Measurements from ENCODE around the gene SLC28A1. TPM values are rescaled to one million over a fixed set of nuclear protein-coding genes. Genes with fewer than 3 reads are reported as not detected.

SLC28A1 gene
- total and polyA plus RNA-seq, 2 of the 4 experiments (the other 2 are of a cell fraction), result not detected

GRCh38 chr15:84914909-84915605 is 30.6 kb downstream of the SLC28A1 start:
- ATAC-seq (ENCODE audit: low read depth), result peak; percentile 50
- Histone ChIP-seq H3K14ac (replicated peaks; ENCODE audit: low read depth, low read length) (peak overlapping the region; percentile 85), H3K4me2 (ENCODE audit: low read depth, low read length) (no peak overlapping the region), H3K4me1 (ENCODE audit: control insufficient read depth, insufficient read depth, low read length) (peaks cover 20% of the 10 kb centered on the region), H3K36me3 (ENCODE audit: control insufficient read depth, insufficient read depth, low read length) (no peaks in the 10 kb centered on the region), H3K9me3 (ENCODE audit: control insufficient read depth, insufficient read depth, low read length) (no peaks in the 10 kb centered on the region), H2BK120ac (ENCODE audit: low read depth, low read length) (peak overlapping the region; percentile 88; the same call in 1 of the 2 replicates), H4K91ac (ENCODE audit: insufficient read depth, low read depth, low read length) (peak overlapping the region; percentile 91; the same call in 1 of the 2 replicates), H2AK5ac (ENCODE audit: low read depth, low read length) (peak overlapping the region; percentile 95), H2AFZ (replicated peaks; ENCODE audit: low read length, poor library complexity) (peak overlapping the region; percentile 82), H3K9me1 (ENCODE audit: insufficient read depth, low read length) (peaks cover 21% of the 10 kb centered on the region), H3K18ac (ENCODE audit: low read depth, low read length) (peak overlapping the region; percentile 21), H3K56ac (ENCODE audit: extremely low read depth, insufficient read depth, low read length) (no peak overlapping the region), H3K4ac (ENCODE audit: low read depth, low read length) (peak overlapping the region; percentile 89; the same call in 1 of the 2 replicates), H4K8ac (ENCODE audit: low read depth in 2 of 2, low read length in 2 of 2) (peak overlapping the region; percentile 68 to 86; a peak in 3 of 4 replicates), H3K27ac (ENCODE audit: insufficient read depth, low read length) (0 out of 2 replicates have a peak overlapping the region, but pooled peaks have one; percentile 13), H4K20me1 (ENCODE audit: insufficient read depth, low read length) (no peaks in the 10 kb centered on the region), H3K9ac (ENCODE audit: low read depth, low read length) (peak overlapping the region; percentile 37; the same call in 1 of the 2 replicates), H2BK15ac (ENCODE audit: low read depth, low read length) (peak overlapping the region; percentile 94; the same call in 2 of the 3 replicates), H3K23ac (ENCODE audit: low read depth, low read length) (no peak overlapping the region; the same call in 1 of the 2 replicates), H2BK5ac (ENCODE audit: low read depth, low read length, poor library complexity, severe bottlenecking) (peak overlapping the region; percentile 82), H2BK20ac (ENCODE audit: low read depth, low read length) (peak overlapping the region; percentile 87; the same call in 1 of the 2 replicates), H2AK9ac (replicated peaks; ENCODE audit: low read depth, low read length, poor library complexity) (peak overlapping the region; percentile 86), H3K79me1 (ENCODE audit: low read depth in 1 of 2, low read length in 2 of 2) (no peaks in the 10 kb centered on the region), H3K27me3 (ENCODE audit: control insufficient read depth, insufficient read depth, low read length) (no peaks in the 10 kb centered on the region), H4K5ac (ENCODE audit: low read depth, low read length) (peak overlapping the region; percentile 82; the same call in 1 of the 2 replicates), H3K4me3 (ENCODE audit: insufficient read depth, low read depth, low read length) (no peak overlapping the region)
- in situ Hi-C loops (cut with MboI; ENCODE audit: low sequenced_read_pairs) (no loop called here), intact Hi-C loops (cut with micrococcal nuclease) (no loop called here), dilution Hi-C loops (cut with HindIII; ENCODE audit: low sequenced_read_pairs, unreplicated experiment) (no loop called here)
- TF ChIP-seq CEBPB (IDR thresholded peaks at IDR 0.05; ENCODE audit: low read depth, low read length), result 0 out of 2 replicates have a peak, but pooled peaks have one; percentile 12
- TF ChIP-seq BHLHE40 (IDR thresholded peaks at IDR 0.05; ENCODE audit: low read depth, low read length), result peak; percentile 96
- no peak for TF ChIP-seq MXI1 (IDR thresholded peaks at IDR 0.05; ENCODE audit: borderline replicate concordance, low read depth, low read length)
- TF ChIP-seq USF2 (IDR thresholded peaks at IDR 0.05; ENCODE audit: low read depth, low read length), result peak; percentile 57; the same call in 1 of the 2 replicates
- 0 out of 2 replicates have a peak, but pooled peaks have one; percentile 20 for TF ChIP-seq FOS (IDR thresholded peaks at IDR 0.05; ENCODE audit: low read depth, low read length)
- TF ChIP-seq RFX5 (IDR thresholded peaks at IDR 0.05; ENCODE audit: low read depth, low read length), result peak; percentile 72
- CTCF ChIA-PET, result no interaction called here
- DNase-seq, result peak; percentile 86
- no TSS peak for BruUV-seq (replicated peaks)
- POLR2A ChIA-PET (ENCODE audit: unreplicated experiment), result no interaction called here
- 52% methylated on average over 6 of the region's 12 CpGs; no CpG with 5 or more reads in 1 of the 2 experiments for WGBS, 2 experiments (ENCODE audit: extremely low coverage in 2 of 2, insufficient read length in 1 of 2)
